HG03354 (cell line): ENCODE results near the gene GUCY2C.
"Not testable (repeated sequence)": the region's sequence is repeated elsewhere in the genome, so short reads cannot be mapped to it uniquely, and the experiment has no call there.

Experiments
- ATAC-seq: cut with Tn5 transposase; IDR thresholded peaks from one replicate; pipeline ENCODE4 v1.9.1; 2021; ENCODE audit warnings: mild to moderate bottlenecking; ENCODE audit not compliant: unreplicated experiment, poor library complexity, severe bottlenecking

GUCY2C gene

DNA sequence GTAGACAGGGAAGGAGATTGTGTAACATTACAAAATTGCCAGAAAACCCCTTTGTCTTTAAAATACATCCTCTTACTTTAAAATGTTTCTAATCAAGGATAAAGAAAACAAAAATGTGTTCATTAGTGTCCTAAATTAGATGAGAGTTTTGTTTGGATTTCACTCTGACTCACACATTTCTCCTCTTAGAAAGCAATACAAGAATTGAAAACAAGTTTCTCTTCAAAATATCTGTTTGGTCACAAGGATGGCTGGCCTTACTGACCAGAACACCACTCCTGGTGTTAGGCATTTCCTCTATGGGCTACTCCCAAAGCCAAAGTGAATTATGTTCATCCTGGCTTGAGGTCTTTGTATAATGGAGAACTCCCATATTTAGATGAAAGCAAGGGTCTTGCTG is 6.4 kb downstream of the GUCY2C start:
- no peak for ATAC-seq

DNA sequence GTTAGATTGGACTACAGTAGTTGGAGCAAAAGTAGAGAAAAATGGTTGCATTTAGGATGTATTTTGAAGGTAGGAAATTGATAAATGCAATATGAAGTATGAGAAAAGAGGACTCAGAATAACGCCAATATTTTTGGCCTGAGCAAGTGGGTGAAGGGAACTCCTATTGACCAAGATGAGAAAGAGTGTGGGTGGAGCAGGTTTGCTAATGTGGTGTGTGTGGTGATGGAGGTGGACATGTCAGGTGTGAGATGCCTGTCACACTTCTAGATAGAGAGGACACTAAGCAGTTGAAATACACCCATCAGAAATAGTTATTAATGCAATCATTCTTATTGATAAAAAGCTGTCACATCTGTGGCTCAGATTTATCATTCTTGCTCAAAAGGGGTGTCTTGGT is 7.3 kb downstream of the GUCY2C start:
- no peak for ATAC-seq

DNA sequence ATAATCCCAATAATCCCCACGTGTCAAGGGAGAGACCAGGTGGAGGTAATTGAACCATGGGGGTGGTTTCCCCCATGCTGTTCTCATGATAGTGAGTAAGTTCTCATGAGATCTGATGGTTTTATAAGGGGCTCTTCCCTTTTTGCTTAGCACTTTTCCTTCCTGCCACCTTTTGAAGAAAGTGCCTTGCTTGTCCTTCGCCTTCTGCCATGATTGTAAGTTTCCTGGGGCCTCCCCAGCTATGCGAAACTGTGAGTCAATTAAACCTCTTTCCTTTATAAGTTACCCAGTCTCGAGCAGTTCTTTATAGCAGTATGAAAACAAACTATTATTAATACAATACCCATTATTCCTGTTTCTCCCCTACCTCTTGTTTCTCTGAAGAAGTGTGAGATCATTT is 14.2 kb downstream of the GUCY2C start:
- not testable (repeated sequence) for ATAC-seq

DNA sequence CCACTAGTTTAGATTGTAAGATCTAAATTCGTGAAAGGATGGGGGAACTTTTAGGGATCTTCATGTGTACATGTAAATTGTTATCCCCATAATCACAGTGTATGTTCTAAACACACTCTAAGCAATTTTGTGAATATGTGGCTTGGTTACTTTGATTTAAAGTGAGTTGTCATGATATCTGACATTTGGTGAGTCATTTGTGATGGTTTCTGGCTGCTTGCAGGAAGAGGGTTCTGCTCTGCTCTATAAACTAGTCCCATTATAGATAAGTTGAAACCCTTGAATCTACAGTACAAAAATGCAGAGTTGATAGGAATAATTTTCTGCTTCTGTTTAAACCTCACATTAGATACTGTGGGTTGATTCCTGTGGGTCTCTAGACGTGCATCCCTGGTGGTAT is 14.8 kb downstream of the GUCY2C start:
- no peak for ATAC-seq

DNA sequence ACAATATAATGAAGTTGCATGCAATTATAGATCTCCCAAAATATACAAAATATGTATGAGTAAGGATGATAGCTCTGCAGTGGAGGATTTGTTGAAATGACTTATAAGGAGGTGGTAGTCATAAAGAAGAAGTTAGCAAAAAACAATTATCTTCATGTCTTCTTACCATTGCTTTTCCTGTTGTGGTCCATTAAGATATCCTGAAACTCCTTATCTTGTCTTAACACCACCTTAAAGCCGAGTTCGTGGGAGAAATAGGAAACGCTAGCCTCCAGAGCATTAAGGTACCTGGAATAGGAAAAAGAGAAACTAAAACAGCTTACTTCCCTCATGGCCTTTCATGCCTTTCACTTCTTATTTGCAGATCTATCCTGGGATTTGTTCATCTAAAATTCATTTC is 15.2 kb downstream of the GUCY2C start:
- no peak for ATAC-seq

DNA sequence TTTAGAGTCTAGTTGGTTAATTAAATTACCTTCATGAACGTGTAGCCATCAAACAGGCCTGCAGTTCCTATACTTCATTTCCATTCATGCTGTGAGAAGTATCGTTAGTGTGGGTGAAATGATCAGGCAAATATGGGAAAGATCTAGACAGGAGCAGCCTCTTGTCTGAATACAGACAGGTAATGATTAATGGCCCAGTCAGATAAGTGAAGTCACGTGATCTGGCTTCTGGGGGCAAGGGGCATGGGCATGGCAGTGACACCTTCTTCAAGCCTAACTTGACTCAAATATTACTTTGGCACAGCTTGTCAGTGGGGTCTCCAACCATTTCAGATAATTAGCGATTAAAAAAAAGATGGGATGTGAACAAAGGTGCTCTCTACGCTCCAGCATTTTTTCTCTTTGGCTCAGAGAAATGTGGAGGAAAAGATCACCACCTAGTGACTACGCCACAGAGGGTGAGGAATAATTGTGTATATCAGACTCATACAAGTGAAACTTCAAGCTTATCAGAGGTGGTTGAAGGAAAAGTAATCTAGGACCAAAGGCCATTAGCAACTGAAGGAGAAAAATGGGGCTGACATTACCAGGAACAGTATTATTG is 17.8 kb downstream of the GUCY2C start:
- no peak for ATAC-seq

DNA sequence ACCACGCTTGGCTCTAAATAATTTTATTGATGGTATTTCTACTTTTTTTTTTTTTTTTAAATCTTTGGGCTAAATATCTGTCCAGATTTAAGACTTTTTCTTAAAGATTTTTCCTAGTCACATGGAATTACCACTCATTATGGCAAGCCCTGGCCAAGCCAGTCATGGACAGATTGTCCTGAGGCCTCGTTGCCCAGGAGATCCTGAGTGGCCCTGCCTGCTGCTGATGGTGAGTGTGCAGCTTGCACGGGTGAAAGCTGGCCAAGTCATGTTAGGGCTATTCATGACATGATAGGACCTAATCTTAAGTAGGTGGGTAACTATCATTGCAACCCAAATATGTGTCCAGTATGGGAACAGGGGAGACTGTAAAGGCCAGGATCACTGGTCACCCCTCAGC is 27.8 kb downstream of the GUCY2C start:
- no peak for ATAC-seq

DNA sequence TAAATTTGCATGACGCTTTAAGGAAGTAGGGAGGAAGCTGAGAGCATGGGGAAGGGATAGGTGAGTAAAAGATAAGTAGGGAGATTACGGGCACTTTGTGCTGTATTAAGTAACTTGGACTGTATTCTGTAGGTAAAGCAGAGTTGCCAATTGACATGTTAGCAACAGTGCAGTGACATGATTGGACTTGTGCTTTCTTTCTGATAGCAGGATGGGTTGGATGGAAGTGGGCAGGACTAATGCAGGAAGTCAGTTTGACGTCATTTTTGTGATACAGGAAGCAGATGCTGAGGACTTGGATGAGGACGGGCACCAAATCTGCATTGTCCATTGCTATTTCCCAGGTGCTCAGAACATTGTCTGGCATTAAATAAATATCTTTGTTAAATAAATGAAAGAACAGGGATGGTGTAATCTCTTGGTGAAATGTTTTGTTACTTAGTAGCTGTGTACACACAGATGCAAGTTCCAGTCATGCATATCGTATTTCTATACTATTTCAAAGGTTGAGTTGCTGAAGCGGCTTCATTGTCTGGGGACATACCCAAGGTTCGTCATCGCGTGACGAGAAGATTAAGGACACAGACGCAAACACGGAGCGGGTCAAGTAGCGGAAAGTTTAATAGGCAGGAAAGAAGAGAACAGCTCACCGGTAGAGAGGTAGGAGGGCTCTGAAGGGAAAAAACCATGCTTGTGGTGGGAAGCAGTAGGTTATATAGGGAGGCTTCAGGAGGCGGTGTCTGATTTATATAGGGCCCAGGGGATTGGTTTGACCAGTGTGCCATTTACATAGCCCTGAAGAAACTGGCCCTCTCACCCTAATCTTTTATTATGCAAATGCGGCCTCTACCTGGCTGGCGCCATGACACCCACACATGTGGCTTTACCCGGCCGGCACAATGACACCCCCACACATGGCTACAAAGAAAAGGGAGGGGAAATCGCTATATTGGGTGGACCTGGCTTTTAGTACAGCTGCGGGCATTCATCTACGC is 30.7 kb downstream of the GUCY2C start:
- no peak for ATAC-seq

DNA sequence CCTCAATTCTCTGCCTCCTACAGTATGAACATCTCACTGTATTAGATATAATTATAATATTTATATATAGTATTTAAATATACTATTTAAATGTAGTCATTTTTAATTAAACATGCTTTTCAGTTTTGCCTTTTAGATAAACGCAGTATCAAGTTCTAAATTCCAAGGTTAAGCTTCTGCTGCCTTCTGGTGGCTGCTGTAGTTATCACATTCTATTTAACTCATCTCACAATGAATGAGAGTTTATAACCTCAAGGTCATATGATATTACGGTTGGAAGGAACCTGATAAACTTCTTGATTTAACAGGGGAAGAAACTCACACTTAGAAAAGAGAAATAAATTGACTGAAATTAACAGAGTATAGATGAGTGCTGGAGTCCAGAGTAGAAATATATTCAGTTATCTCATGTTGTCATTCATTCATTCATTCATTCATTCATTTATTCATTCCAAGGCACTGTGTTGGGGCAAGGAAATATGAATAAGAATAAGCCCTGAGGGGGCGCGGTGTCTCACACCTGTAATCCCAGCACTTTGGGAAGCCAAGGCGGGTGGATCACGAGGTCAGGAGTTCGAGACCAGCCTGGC is 31.9 kb downstream of the GUCY2C start:
- no peak for ATAC-seq

DNA sequence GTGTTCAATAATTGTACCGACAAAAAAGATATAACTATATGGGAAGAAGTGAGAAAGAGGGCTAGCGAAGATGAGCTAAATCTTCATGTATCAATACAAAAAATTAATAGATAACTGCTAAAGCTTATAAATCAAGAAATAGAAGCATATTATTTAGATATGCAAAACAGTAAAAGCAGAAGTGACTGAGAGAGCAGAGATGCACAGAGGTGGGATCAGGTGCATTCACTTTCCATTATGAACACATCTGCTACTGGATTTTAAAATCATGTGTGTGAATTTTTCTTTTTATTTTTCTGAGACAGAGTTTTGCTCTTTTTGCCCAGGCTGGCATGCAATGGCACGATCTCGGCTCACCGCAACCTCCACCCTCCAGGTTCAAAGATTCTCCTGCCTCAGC is 33.4 kb downstream of the GUCY2C start:
- no peak for ATAC-seq

DNA sequence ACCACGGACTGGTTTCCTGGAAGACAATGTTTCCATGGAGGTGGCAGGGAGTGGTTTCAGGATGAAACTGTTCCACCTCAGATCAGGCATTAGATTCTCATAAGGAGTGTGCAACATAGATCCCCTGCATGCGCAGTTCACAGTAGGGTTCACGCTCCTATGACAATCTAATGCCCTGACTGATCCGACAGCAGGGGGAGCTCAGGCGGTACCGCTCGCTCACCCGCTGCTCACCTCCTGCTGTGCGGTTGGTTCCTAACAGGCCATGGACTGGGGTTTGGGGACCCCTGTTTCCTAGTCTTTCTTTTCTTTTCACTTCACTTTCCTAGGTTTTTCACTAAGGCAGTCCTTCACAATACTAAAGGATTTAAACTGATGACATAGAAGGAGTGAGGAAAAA is 39.6 kb downstream of the GUCY2C start:
- no peak for ATAC-seq

DNA sequence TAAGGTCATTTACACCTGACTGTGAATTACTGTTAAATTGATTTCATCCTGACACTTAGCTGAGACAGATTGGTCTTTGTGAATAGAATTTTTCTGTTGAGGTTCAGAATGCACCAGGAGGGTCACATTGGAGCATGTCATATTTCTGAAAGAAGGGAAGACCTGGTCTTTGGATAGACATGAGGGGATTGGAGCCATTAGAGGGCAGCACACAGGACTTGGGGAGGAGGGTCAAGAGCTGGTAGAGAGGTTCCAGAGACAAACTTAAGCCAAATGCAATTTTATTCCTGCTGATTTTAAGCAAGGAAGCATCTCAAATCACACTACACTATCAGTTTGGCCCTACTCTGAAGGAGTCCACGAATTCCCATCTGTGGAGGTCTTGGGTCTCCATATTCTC is 41.1 kb downstream of the GUCY2C start:
- no peak for ATAC-seq

DNA sequence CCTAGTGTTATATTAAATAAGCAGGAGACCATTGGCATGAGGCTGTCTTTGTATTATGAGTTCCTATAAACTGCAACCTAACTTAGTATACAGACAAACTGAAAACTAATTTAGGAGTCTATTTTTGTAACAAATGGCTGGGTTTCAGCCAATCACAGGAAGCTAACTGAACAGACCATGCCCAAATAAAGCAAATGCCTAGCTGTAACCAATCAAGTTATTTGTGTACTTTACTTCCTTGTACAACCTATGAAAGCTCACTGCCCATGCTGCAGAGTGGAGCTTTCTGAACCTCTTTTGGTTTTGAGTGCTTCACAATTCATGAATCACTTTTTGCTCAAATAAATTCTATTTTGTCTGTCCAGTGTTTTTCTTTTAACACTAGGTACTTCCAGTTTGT is 41.6 kb downstream of the GUCY2C start:
- no peak for ATAC-seq

DNA sequence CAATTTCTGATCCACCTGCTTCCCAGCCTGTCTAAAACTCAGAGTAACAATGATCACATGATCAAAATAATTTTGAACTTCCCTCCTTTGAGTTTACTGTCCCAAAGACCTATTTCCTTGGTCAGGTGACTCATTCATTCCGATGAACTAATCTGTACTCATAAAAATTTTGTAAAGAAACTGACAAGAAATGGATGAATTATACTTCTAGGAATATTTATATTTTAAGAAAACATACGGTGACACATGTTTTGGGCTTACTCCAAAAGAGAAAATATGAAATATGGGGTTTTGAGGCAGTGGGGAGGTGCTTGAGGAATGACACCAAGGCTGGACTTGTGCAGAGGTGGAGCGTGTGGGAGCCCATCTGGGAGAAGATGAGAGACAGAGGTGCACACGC is 42.0 kb downstream of the GUCY2C start:
- no peak for ATAC-seq

DNA sequence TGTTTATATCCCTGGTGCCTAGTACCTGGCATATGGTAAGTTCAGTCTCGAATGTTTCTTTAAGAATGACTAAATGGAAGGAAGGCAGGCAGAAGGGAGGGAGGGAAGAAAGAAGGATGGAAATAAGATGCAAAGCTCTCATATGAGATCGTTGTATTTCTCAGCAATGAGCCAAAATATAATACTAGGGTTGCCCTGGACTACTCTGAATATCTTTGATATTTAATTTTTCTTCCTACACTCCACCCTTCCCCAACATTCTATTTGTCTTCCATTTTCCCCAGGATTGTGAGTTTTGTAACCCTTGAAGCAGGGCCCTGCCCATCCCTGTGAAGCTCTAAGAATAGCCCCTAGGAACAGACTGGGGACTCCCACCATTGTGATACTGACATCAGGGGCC is 43.9 kb downstream of the GUCY2C start:
- ATAC-seq = no peak

DNA sequence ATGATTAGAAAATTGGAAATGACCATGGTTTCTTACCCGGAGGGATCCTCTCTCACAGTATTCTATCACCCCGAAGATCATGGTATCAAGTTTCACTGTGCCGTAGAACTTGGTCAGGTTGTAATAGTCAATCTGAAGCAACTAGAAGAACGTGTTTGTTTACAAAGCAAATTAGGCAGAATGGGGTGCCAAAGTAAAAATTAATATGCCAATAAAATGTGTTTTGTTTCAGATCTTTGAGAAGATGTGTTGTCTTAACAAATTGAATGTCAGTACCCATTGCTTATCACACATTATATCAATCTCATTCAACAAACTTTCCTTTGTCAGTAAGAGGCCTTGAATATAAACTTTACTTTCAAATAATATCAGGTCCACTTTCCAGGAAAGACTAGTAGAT is 45.0 kb downstream of the GUCY2C start:
- ATAC-seq = no peak

DNA sequence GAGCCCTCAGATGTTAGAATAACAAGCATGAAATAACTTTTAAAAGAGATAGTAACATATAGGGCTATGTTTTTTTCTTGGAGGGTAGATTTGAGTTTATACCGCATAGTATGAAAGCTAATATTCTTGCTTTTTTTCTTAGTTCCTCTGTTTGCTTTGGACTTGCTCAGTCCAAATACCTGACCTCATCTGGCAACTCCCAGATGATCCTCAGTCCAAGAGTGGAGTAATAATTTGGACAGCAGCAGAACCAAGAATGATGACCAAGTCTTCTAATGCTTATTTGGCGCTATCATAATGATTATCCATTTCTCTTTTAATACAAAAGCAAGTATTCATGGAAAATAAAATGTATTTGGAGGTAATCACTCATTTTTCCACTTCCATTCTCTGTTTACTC is 45.6 kb downstream of the GUCY2C start:
- ATAC-seq = no peak

DNA sequence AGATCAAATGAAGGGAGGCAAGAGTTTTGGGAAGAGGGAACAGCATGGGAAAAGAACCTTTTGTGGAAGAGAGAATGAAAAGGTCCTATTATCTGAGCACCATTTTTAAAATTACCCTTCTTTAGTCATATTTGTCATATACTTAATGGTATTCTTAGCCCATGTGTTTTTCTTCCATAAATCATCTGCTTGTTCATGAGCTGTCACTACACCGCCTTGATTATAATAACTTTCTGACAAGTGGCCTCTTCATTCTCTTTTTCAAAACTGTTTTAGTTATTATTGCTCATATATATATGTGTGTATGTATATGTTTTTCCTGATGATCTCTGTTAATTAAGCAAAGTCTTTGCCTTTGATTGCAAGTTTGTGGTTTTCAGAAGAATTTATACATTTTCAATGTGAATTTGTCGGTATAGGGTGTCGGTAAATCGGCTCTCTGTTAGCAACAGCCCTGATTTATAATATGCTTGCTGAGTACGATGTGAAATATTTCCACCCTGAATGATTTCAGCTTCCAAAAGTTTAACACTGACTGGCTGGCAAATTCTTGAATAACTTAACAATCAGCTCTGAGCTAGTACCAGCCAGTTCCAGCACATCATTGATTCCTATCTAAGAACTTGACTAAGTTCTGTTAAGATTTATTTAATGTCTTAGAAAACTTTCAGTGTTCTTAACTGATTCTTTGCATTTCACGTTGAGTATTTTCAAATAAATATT is 49.2 kb downstream of the GUCY2C start:
- ATAC-seq = no peak

DNA sequence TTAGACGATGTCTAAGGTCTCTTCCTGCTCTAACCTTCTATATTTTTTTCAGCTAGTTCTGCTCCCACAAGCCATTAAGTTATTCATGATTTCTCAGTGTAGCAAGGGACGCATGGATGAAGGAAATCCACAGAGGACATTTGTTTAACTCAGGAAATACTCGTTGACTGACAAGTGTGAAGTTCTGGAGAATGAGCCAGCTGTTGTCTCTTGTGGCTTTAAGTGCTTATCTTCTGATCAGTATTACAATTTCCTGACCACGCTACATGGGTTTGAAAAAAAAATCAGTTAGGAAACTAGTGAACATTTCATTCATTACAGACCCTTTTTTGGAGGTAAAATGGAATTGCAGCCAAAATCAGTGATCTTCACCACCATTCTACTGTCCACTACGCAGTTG is 53.1 kb downstream of the GUCY2C start:
- no peak for ATAC-seq

DNA sequence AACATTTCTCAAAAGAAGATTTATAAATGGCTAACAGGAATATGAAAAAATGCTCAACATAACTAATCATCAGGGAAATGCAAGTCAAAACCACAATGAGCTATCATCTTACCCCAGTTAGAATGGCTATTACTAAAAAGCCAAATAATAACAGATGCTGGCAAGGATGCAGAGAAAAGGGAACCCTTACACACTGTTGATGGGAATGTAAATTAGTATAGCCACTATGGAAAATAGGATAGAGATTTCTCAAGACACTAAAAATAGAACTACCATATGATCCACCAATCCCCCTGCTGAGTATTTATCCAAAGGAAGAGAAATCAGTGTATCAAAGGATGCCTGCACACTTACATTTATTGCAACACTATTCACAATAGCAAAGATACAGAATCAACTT is 58.3 kb downstream of the GUCY2C start:
- ATAC-seq = no peak
